Hippocampal formation (tissue), 2 donors: Measurements from ENCODE around the gene OTUD3.

ENCODE experiments used
- DNase-seq, 2 donors: peaks; one replicate each; lab custom pipeline; 2025; lab: John Stamatoyannopoulos, UW

OTUD3 gene

DNA sequence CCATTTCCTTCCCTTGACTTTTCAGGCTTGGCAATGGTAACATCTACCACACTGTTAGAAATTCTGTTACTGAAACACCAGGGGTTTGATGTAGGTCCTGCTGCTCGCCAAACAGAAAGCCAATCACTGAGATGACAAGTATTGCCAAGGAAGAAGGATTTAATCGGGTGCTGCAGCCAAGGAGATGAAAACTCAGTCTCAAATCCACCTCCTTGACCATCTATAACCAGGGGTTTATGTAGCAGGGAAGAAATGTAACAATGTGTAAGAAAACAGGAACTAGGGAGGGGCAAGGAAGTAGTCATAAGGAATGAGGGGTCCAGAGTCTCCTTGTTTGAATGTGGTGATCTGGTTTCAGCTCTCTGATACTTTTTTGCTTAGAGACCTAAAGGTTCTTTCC lies 71.9 kb downstream of the OTUD3 start:
- no peak for DNase-seq

DNA sequence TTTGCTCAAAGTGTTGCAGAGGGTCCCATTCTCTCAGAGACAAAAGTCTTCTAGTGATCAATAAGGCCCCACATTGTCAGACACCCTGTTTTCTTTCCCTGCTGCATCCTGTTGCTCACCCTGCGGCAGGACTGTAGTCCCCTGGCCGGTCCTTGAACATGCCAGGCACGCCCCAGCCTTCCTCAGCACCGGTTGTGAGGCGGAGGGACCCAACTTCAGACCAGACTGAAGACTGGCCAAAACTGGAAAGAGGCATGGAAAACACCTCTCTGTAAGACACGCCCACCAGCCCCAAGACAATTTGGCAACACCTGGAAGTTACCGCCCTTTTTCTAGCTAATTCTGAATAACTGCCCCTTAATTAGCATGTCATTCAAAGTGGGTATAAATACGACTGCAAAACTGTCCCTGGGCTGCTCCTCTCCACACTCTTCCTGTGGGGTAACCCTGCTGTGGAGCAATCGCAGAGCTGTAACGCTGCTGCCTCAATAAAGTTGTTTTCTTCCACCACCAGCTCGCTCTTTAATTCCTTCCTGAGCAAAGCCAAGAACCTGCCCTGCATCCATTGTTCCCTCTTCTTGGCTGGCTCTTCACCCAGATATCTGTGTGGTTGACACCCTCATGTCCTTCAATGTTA lies 73.5 kb downstream of the OTUD3 start:
- no peak for DNase-seq

DNA sequence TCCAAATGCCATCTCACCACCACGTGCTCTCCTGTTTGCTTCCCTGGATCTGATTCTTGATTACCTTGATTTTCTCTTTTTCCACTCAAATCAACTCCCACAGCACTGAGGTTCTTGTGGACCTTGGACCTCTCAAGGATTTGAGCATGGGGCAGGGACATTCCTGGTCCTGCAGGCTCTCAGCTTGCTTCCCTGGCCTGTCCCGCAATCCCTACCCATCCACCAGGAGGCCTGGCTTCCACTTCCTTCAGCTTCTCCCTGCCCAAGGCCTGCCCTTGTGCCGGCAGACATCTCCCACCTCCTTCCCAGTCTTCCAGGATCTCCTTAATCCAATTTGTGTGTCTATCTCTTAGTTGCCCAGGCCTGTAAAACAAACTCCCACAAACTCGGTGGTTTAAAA lies 75.6 kb downstream of the OTUD3 start:
- no peak for DNase-seq

DNA sequence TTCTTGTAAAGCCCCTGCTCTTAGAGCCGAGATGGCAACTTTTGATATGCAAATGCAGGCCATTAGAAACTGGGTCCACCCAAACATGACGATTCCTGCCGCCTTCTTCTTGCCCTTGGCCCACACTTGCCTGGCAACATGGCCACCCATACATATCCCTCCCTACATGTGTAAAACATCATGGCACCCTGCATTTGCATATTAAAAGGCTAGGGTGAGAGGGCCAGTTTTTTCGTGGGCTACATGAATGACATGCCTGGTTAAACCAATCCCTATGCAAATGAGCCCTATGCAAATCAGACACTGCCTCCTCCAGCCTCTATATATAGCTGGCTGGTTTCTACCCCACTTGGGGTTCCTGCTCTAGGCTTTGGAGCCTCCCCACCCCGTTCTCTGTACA lies 78.4 kb downstream of the OTUD3 start:
- no peak for DNase-seq
